GM12865 (cell line): ENCODE measurements around the gene UBA3.

Source experiments
- DNase-seq: peaks from one replicate; pipeline ENCODE4 v3.0.0; 2010; ENCODE audit warnings: low read depth
- H3K4me3 ChIP-seq: 2 replicates; pipeline ENCODE4 v1.5.1; 2011; ENCODE audit warnings: mild to moderate bottlenecking, low read depth, low read length, control low read depth
- TF ChIP-seq, protein P1 (sequence below): IDR thresholded peaks from 2 replicates; pipeline ENCODE4 v1.5.1; 2011; ENCODE audit warnings: low read length, control low read depth, low read depth, inconsistent platforms; ENCODE audit not compliant: insufficient read depth; ENCODE audit errors: missing control alignments

UBA3 gene

DNA sequence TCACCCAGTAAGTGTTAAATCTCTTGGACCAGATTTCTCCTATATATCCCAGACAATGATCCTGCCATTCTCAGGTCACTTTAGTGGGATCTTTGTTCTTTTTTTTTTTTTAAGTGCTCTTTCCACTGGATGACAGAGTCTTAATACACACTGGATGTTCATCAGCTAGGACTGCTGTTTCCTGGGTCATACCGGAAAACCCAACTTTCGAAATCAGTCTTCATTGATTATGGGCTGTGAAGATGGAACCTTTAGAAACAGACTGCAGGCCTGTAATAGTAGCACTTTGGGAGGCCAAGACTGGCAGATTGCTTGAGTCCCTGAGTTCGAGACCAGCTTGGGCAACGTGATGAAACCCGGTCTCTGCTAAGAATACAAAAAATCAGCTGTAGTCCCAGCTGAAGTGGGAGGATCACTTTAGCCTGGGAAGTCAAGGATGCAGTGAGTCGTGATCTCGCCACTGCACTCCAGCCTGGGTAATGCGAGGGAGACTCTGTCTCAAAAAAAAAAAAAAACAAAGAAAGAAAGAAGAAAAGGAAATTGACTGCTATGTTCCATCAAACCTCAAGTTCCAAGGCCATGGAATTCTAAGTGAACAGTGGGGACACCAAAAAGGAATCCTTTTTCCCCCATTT is 69.0 kb downstream of the UBA3 start:
- TF ChIP-seq, protein P1, sequence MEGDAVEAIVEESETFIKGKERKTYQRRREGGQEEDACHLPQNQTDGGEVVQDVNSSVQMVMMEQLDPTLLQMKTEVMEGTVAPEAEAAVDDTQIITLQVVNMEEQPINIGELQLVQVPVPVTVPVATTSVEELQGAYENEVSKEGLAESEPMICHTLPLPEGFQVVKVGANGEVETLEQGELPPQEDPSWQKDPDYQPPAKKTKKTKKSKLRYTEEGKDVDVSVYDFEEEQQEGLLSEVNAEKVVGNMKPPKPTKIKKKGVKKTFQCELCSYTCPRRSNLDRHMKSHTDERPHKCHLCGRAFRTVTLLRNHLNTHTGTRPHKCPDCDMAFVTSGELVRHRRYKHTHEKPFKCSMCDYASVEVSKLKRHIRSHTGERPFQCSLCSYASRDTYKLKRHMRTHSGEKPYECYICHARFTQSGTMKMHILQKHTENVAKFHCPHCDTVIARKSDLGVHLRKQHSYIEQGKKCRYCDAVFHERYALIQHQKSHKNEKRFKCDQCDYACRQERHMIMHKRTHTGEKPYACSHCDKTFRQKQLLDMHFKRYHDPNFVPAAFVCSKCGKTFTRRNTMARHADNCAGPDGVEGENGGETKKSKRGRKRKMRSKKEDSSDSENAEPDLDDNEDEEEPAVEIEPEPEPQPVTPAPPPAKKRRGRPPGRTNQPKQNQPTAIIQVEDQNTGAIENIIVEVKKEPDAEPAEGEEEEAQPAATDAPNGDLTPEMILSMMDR, result no peak
- DNase-seq, result no peak
- no peak overlapping the region for H3K4me3 ChIP-seq

DNA sequence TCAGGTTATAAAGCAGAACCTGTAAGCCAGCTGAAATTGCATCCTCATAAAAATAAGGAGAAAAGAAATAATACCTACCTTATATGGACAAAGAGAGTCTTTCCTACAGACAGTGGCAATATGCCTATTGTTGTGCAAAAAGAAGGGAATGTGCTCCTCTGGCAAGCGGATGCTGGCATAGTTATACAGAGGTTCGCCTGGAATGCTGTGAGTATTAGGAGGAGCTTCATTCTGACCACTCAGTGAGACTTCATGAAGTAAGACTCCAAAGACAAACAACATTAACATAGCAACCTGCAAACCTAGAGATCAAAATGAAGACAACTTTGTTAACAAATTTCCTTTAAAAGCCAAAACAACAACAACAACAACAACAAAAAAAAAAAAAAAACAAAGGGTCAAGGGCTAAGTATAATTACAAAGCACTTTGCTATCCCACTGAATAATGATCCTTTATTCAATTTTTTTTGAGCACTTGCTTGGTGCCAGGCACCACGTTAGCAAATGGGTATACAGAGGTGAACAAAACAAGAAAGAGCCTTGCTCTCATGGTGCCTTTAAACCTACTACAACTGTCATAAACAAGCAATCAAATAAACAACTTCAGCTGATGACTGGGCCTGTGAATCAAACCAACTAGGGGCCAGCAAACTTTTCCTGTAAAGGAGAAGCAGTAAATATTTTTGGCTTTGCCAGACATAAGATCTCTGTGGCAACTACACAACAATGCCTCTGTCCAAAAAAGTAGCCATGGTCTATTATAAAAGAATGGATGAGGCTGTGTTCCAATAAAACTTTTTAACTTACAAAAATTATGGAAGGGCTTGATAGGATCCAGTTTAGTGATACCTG is 70.4 kb downstream of the UBA3 start:
- no peak overlapping the region for H3K4me3 ChIP-seq
- no peak for DNase-seq
- TF ChIP-seq, protein P1, result no peak

DNA sequence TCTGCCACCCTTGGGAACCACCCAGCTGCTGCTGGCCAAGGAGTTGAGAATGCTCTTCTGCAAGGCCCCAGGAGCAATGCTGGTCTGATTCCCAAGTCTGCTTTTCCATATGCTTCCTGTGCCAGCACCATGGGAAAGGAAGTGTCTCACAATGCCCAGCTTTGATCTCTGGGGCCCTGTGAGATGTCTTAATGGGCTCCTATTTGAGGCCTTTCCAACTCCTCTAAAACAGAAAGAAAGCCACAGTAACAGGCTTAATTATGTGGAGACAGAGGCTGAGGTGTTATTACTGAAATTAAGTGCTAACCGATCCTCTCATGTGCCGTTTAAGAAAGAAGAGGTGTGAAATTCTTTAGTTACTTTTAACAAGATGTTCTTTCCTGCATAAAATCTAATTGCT is 71.2 kb downstream of the UBA3 start:
- no peak overlapping the region for H3K4me3 ChIP-seq
- no peak for DNase-seq
- TF ChIP-seq, protein P1, result no peak

DNA sequence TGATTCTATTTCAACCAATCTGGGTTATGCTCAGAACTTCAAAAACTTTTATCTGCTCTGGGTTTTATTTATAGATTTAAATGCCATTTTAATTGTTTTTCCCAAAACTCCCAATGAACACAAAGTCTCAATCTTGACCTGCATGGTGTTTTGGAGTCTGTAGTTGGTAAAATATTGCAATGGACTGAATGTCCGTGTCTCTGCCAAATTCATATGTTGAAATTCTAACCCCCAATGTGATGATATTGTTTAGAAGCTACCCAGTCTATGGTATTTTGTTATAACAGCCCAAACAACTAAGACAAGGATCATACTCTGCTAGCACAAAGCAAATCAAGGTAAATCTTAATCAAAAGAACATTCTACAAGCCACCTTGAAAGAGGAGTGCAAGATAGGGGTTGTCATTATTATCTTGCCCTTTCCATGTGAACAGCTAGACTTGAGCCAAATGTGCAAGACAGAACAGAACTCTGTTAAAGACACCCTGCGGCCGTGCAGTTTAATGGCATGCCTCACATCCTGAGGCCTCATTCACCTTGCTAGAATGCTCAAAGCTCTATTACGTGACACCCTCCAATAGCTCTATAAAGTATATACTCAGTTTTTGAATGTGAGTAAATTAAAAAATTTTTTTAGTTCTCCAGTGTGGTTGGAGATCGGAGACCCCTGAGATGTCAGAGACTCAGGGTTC is 74.2 kb downstream of the UBA3 start:
- TF ChIP-seq, protein P1, result no peak
- H3K4me3 ChIP-seq, result no peak overlapping the region
- DNase-seq, result no peak

DNA sequence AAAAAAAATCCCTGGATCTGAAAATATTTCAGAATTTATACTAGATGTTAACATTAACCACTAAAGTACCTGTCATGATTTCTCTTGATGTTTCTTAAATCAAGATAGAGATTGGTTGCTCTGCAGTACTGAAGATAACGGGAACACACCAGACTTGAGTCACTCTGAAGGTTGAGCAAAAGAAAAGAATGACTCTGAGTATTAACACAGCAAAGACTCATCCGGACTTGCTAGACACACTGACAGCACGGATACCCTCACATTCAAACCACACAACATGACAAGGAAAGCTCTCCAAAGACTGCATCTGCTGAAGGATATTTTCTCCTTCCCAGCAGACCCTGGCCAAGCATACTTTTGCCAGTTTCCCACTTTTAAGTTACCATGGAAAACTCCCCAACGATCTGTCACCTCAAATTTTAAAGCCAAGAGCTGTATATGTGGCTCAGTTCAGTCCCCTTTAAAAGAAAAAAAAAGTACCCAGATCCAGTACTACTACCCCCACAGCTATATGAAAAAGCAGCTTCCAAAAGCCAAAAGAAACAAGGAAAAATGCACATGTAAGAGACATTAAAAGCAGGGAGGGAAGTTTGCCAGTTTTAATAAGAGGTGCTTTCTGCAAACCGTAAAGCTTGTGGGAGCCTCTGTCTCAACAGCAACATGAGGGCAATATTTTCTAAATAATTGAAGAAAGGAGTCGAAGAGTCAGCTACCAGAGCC is 74.9 kb downstream of the UBA3 start:
- TF ChIP-seq, protein P1, result no peak
- no peak for DNase-seq
- no peak overlapping the region for H3K4me3 ChIP-seq
